Transverse colon (tissue), 4 donors: Measurements from ENCODE around the gene STIP1. TPM values are rescaled to one million over a fixed set of nuclear protein-coding genes. Genes with fewer than 3 reads are reported as not detected.

ENCODE experiments used
- DNase-seq: peaks from one replicate; pipeline ENCODE4 v3.0.0-alpha.2; 2019
- H3K27ac ChIP-seq, 4 donors: fragments of 200-600 bp; sonication (generic); 2 replicates each; pipeline ENCODE4 v1.5.1; 2016 to 2018; ENCODE audit warnings: inconsistent platforms in 4 of 4
- H3K27me3 ChIP-seq: fragments of 200-600 bp; sonication (generic); 2 replicates; pipeline ENCODE4 v1.5.1; 2017; ENCODE audit warnings: inconsistent platforms
- H3K36me3 ChIP-seq, 4 donors: fragments of 200-600 bp; sonication (generic); 2 replicates each; pipeline ENCODE4 v1.5.1; 2017 to 2019; ENCODE audit warnings: inconsistent platforms in 4 of 4
- H3K4me1 ChIP-seq, 4 donors: fragments of 200-600 bp; sonication (generic); 2 replicates each; pipeline ENCODE4 v1.5.1; 2017 to 2020; ENCODE audit warnings: inconsistent platforms in 4 of 4
- H3K4me3 ChIP-seq, 4 donors: fragments of 200-600 bp; sonication (generic); 1 replicate in 1 of 4; 2 replicates in 3 of 4; pipeline versions ENCODE4 v1.5.1 to v1.6.1; 2017 to 2019; ENCODE audit warnings: inconsistent platforms in 4 of 4
- H3K9me3 ChIP-seq, 2 donors: fragments of 200-600 bp; sonication (generic); 2 replicates each; pipeline ENCODE4 v1.5.1; 2017 to 2019; ENCODE audit warnings: inconsistent platforms in 2 of 2
- CTCF ChIP-seq, 5 experiments: fragments of 200-600 bp in 3 of 5; fragments of 450-650 bp in 2 of 5; sonication (generic) in 3 of 5; IDR thresholded peaks; 1 replicate in 2 of 5; 2 replicates in 3 of 5; pipeline ENCODE4 v1.5.1; 2016 to 2017; ENCODE audit warnings: antibody characterized with exemption in 5 of 5, inconsistent platforms in 3 of 5, mild to moderate bottlenecking in 2 of 5, moderate library complexity in 1 of 5
- EP300 ChIP-seq: sonication (generic); formaldehyde crosslinking; IDR thresholded peaks from one replicate; pipeline ENCODE4 v1.6.1; 2017; ENCODE audit warnings: antibody characterized with exemption, low read depth
- POLR2A ChIP-seq: fragments of 450-650 bp; IDR thresholded peaks from one replicate; pipeline ENCODE4 v1.6.1; 2016; ENCODE audit warnings: antibody characterized with exemption, mild to moderate bottlenecking, moderate library complexity
- POLR2AphosphoS5 ChIP-seq, 3 donors: sonication (generic); formaldehyde crosslinking; IDR thresholded peaks; one replicate each; pipeline ENCODE4 v1.6.1; 2016; ENCODE audit warnings: antibody characterized with exemption in 3 of 3
- WGBS, 2 donors: methylation state at CpG; one replicate each; pipeline ENCODE4 v1.1.5; 2018; ENCODE audit warnings: low coverage in 1 of 2; 5-methylcytosine and 5-hydroxymethylcytosine counted together
- in situ Hi-C, 4 donors: fragments of 200-750 bp; cut with MboI; loops; one replicate each; pipeline versions ENCODE4 v1.15.0 to v1.15.1; 2017; ENCODE audit warnings: low sequenced_read_pairs in 3 of 4, low pct_ligation_motif_present in 1 of 4, low pct_unique_long_range_greater_than_20kb in 1 of 4
- intact Hi-C: fragments of 100-400 bp; cut with DNase I; formaldehyde crosslinking; loops from one replicate; pipeline ENCODE4 v1.15.1; 2023; ENCODE audit warnings: low total_unique reads
- total RNA-seq, 4 donors: library from RNA; depleted of rRNA; stranded (reverse); fragments of >200 nt; gene quantifications; one replicate each; pipeline ENCODE4 v1.1.0, GENCODE V29; 2016

The STIP1 gene
- total RNA-seq, 4 donors from 2014 or later: 45.3 to 181 (median 65.9) TPM

GRCh38 chr11:64225608-64226506, 39.9 kb downstream of the STIP1 start, which contains the start of the genes NUDT22 and TRPT1:
NUDT22 (plus strand) TSS chr11:64226274; CDS start chr11:64226653, 379 bp downstream.
TRPT1 (minus strand) TSS chr11:64226186; CDS start chr11:64225860, 326 bp downstream.
- Histone ChIP-seq H3K27me3 (no peaks in the 10 kb centered on the region), H3K36me3 (no peaks in the 10 kb centered on the region), H3K4me1 (peaks cover 23 to 44% (median 36%) of the 10 kb centered on the region in 4 donors), H3K4me3 (peak within 1 kb of the TSS; percentile 59 to 90 (median 84)), H3K9me3 (no peaks in the 10 kb centered on the region), H3K27ac (peak within 1 kb of the TSS; percentile 93 to 97 (median 95))
- TF ChIP-seq CTCF (IDR thresholded peaks at IDR 0.05): peak in 2 of 5 experiments; percentile 36 to 46
- TF ChIP-seq EP300: no peak
- peak; percentile 89 to 95 (median 93) for TF ChIP-seq POLR2AphosphoS5 (IDR thresholded peaks at IDR 0.05)
- peak; percentile 93 for TF ChIP-seq POLR2A
- intact Hi-C loops: no loop called here
- peak; percentile 96 for DNase-seq
- in situ Hi-C loops: no loop called here
- WGBS, 2 donors: 2% methylated on average over 50 of the region's 54 CpGs; no CpG with 5 or more reads in 1 of the 2 donors

- Histone ChIP-seq H3K4me3 (peak overlapping the region; percentile 59 to 90 (median 84)), H3K36me3 (no peaks in the 10 kb centered on the region), H3K9me3 (no peaks in the 10 kb centered on the region), H3K4me1 (peaks cover 26 to 51% (median 43%) of the 10 kb centered on the region in 4 donors), H3K27me3 (no peaks in the 10 kb centered on the region), H3K27ac (peak overlapping the region; percentile 93 to 97 (median 95))
- TF ChIP-seq CTCF (IDR thresholded peaks at IDR 0.05) (no peak), POLR2A (peak; percentile 25), POLR2AphosphoS5 (IDR thresholded peaks at IDR 0.05) (peak; percentile 23 to 76 (median 67))
- DNase-seq: peak; percentile 82
- intact Hi-C loops (no loop called here), in situ Hi-C loops (no loop called here)
- 3% methylated on average over 16 of the region's 26 CpGs; no CpG with 5 or more reads in 1 of the 2 donors for WGBS, 2 donors
Measured at GRCh38 chr11:64226507-64227051, 40.6 kb downstream of the STIP1 start.

GRCh38 chr11:64227405-64227956, 41.5 kb downstream of the STIP1 start:
- Histone ChIP-seq H3K27ac (peak overlapping the region; percentile 93 to 97 (median 95)), H3K27me3 (no peaks in the 10 kb centered on the region), H3K36me3 (no peaks in the 10 kb centered on the region), H3K9me3 (no peaks in the 10 kb centered on the region), H3K4me1 (peaks cover 26 to 60% (median 44%) of the 10 kb centered on the region in 4 donors), H3K4me3 (peak overlapping the region in 3 of 4 donors; percentile 59 to 90 (median 81))
- no peak for DNase-seq
- WGBS, 2 donors: 67 to 76% methylated on average over 2 to 3 of the region's 3 CpGs
- TF ChIP-seq POLR2A (no peak), CTCF (IDR thresholded peaks at IDR 0.05) (no peak), EP300 (no peak)
- intact Hi-C loops (no loop called here), in situ Hi-C loops (no loop called here)
